SK-N-SH (cell line): ENCODE data around the gene PHYKPL. TPM values are rescaled to one million over a fixed set of nuclear protein-coding genes. Genes with fewer than 3 reads are reported as not detected.

ENCODE experiments used
- CTCF ChIA-PET: fragments of 300-600, 350-600 bp; formaldehyde crosslinking; extraction: SDS; loops from one replicate; lab custom pipeline; 2021; lab: Yijun Ruan, JAX
- POLR2A ChIA-PET: fragments of 350-600 bp; sonication (Branson Sonifier 250); formaldehyde crosslinking; extraction: SDS; loops from one replicate; lab custom pipeline; 2020; ENCODE audit warnings: antibody characterized with exemption, inconsistent platforms; lab: Yijun Ruan, JAX
- DNase-seq: peaks from one replicate; pipeline ENCODE4 v3.0.0; 2012
- H2AFZ ChIP-seq: fragments of 200-600 bp; sonication (generic); 2 replicates; pipeline ENCODE4 v1.8.1; 2016; ENCODE audit warnings: antibody characterized with exemption, mild to moderate bottlenecking, low read depth
- H3F3A ChIP-seq: fragments of 200-600 bp; sonication (generic); replicated peaks from 2 replicates; pipeline ENCODE3; 2016; ENCODE audit warnings: antibody characterized with exemption, mild to moderate bottlenecking; ENCODE audit not compliant: insufficient read depth
- H3K27ac ChIP-seq, 2 experiments: fragments of 200-500 bp in 1 of 2; fragments of 200-600 bp in 1 of 2; sonication (Bioruptor generic) in 1 of 2; sonication (generic), shearing (Covaris generic) in 1 of 2; 2 replicates each; pipeline versions ENCODE4 v1.5.1 to v1.6.1; 2014 to 2016; ENCODE audit warnings: low read depth in 2 of 2, inconsistent platforms in 1 of 2, low read length in 1 of 2, mild to moderate bottlenecking in 1 of 2, mixed read lengths in 1 of 2
- H3K27me3 ChIP-seq: fragments of 200-600 bp; sonication (generic), shearing (Covaris generic); 2 replicates; pipeline ENCODE4 v1.6.1; 2016; ENCODE audit warnings: mixed run types; ENCODE audit not compliant: insufficient read depth
- H3K36me3 ChIP-seq, 2 experiments: fragments of 200-500 bp in 1 of 2; fragments of 200-600 bp in 1 of 2; sonication (Bioruptor generic) in 1 of 2; sonication (generic) in 1 of 2; replicated peaks in 1 of 2; 2 replicates each; pipeline versions ENCODE3 to v1.5.1; 2014 to 2016; ENCODE audit warnings: low read length in 1 of 2, mild to moderate bottlenecking in 1 of 2; ENCODE audit not compliant: insufficient read depth in 2 of 2, control insufficient read depth in 1 of 2
- H3K4me1 ChIP-seq, 2 experiments: fragments of 200-500 bp in 1 of 2; fragments of 200-600 bp in 1 of 2; sonication (Bioruptor generic) in 1 of 2; sonication (generic), shearing (Covaris generic) in 1 of 2; 2 replicates each; pipeline versions ENCODE4 v1.5.1 to v1.6.1; 2014 to 2016; ENCODE audit warnings: low read depth in 1 of 2, low read length in 1 of 2, mixed run types in 1 of 2; ENCODE audit not compliant: insufficient read depth in 2 of 2, control insufficient read depth in 1 of 2
- H3K4me2 ChIP-seq: fragments of 200-600 bp; sonication (generic), shearing (Covaris generic); 2 replicates; pipeline ENCODE4 v1.6.1; 2017; ENCODE audit warnings: mixed run types
- H3K4me3 ChIP-seq, 2 experiments: fragments of 200-500 bp in 1 of 2; fragments of 200-600 bp in 1 of 2; sonication (Bioruptor generic) in 1 of 2; sonication (generic), shearing (Covaris generic) in 1 of 2; 2 replicates each; pipeline versions ENCODE4 v1.5.1 to v1.8.1; 2014 to 2016; ENCODE audit warnings: low read depth in 2 of 2, inconsistent platforms in 1 of 2, low read length in 1 of 2, mild to moderate bottlenecking in 1 of 2, mixed read lengths in 1 of 2, moderate library complexity in 1 of 2
- H3K79me2 ChIP-seq: fragments of 200-600 bp; sonication (generic); 2 replicates; pipeline ENCODE4 v1.8.1; 2017; ENCODE audit warnings: mild to moderate bottlenecking; ENCODE audit not compliant: insufficient read depth
- H3K9ac ChIP-seq: fragments of 200-600 bp; sonication (generic); 2 replicates; pipeline ENCODE4 v1.6.1; 2017; ENCODE audit warnings: mixed run types
- H3K9me2 ChIP-seq: fragments of 200-600 bp; sonication (generic); 2 replicates; pipeline ENCODE4 v1.6.1; 2017; ENCODE audit warnings: mixed run types
- H3K9me3 ChIP-seq: fragments of 200-600 bp; sonication (generic); 2 replicates; pipeline ENCODE4 v1.6.1; 2017; ENCODE audit warnings: mixed run types, mild to moderate bottlenecking, moderate library complexity
- H4K20me1 ChIP-seq: fragments of 200-600 bp; sonication (generic); 2 replicates; pipeline ENCODE4 v1.6.1; 2017; ENCODE audit warnings: mild to moderate bottlenecking, mixed run types; ENCODE audit not compliant: insufficient read depth
- CHD2 ChIP-seq: fragments of 150-350 bp; IDR thresholded peaks from 2 replicates; pipeline ENCODE4 v1.6.1; 2018; ENCODE audit warnings: low read length; ENCODE audit not compliant: partially characterized antibody
- ELF1 ChIP-seq: IDR thresholded peaks from 2 replicates; pipeline ENCODE4 v1.4.0; 2012
- EP300 ChIP-seq, 2 experiments: IDR thresholded peaks; 2 replicates each; pipeline versions ENCODE4 v1.4.0 to v1.6.1; 2012; ENCODE audit warnings: borderline replicate concordance in 1 of 2, low read depth in 1 of 2, low read length in 1 of 2
- FOSL2 ChIP-seq: IDR thresholded peaks from 2 replicates; pipeline ENCODE4 v1.4.0; 2012; ENCODE audit warnings: low read depth, mild to moderate bottlenecking, moderate library complexity, borderline replicate concordance
- GABPA ChIP-seq: IDR thresholded peaks from 2 replicates; pipeline ENCODE4 v1.4.0; 2012; ENCODE audit warnings: low read depth, mild to moderate bottlenecking
- MAX ChIP-seq: IDR thresholded peaks from 2 replicates; pipeline ENCODE4 v1.4.0; 2012; ENCODE audit warnings: low read depth
- MEF2A ChIP-seq: IDR thresholded peaks from 2 replicates; pipeline ENCODE4 v1.4.0; 2012; ENCODE audit warnings: low read depth, borderline replicate concordance
- MXI1 ChIP-seq: IDR thresholded peaks from 2 replicates; pipeline ENCODE4 v1.6.1; 2012; ENCODE audit warnings: mild to moderate bottlenecking, low read depth, low read length, improper control_type of control experiment
- PBX3 ChIP-seq: IDR thresholded peaks from 2 replicates; pipeline ENCODE4; 2012
- POLR2AphosphoS5 ChIP-seq: IDR thresholded peaks from 2 replicates; pipeline ENCODE4 v1.6.1; 2012; ENCODE audit warnings: low read depth, low read length
- RAD21 ChIP-seq: IDR thresholded peaks from 2 replicates; pipeline ENCODE4 v1.6.1; 2012; ENCODE audit warnings: mild to moderate bottlenecking, low read length
- RCOR1 ChIP-seq: fragments of 150-350 bp; IDR thresholded peaks from 2 replicates; pipeline ENCODE4 v1.6.1; 2017; ENCODE audit warnings: antibody characterized with exemption, low read length
- REST ChIP-seq: IDR thresholded peaks from 2 replicates; pipeline ENCODE4 v1.6.1; 2012; ENCODE audit warnings: mild to moderate bottlenecking, low read depth, low read length, moderate library complexity
- RFX5 ChIP-seq: IDR thresholded peaks from 2 replicates; pipeline ENCODE4 v1.6.1; 2012; ENCODE audit warnings: mild to moderate bottlenecking, improper control_type of control experiment, low read length
- RXRA ChIP-seq: IDR thresholded peaks from 2 replicates; pipeline ENCODE4 v1.4.0; 2012; ENCODE audit warnings: low read depth, mild to moderate bottlenecking, borderline replicate concordance
- SIN3A ChIP-seq: IDR thresholded peaks from 2 replicates; pipeline ENCODE4 v1.6.1; 2012; ENCODE audit warnings: low read depth, mild to moderate bottlenecking, low read length, moderate library complexity, borderline replicate concordance
- SMC3 ChIP-seq: IDR thresholded peaks from 2 replicates; pipeline ENCODE4 v1.6.1; 2012; ENCODE audit warnings: low read depth, low read length, improper control_type of control experiment
- TCF12 ChIP-seq: IDR thresholded peaks from 2 replicates; pipeline ENCODE4 v1.4.0; 2012
- TEAD4 ChIP-seq: IDR thresholded peaks from 2 replicates; pipeline ENCODE4 v1.4.0; 2012; ENCODE audit warnings: mild to moderate bottlenecking, borderline replicate concordance; ENCODE audit not compliant: insufficient read depth
- YY1 ChIP-seq: IDR thresholded peaks from 2 replicates; pipeline ENCODE4 v1.4.0; 2012; ENCODE audit warnings: low read depth, mild to moderate bottlenecking
- WGBS: methylation state at CpG from one replicate; pipeline ENCODE4 v1.1.6; 2017; ENCODE audit warnings: low lambda C conversion rate; 5-methylcytosine and 5-hydroxymethylcytosine counted together
- polyA plus RNA-seq, 3 experiments: library from polyadenylated mRNA; depleted of rRNA; stranded (reverse); fragments of >200 nt; gene quantifications; 2 replicates each; pipeline ENCODE4 v1.2.3, GENCODE V29; 2012
- TF ChIP-seq, protein P1 (sequence below): fragments of 150-350 bp; IDR thresholded peaks from 2 replicates; pipeline ENCODE4 v1.6.1; 2016; ENCODE audit warnings: mild to moderate bottlenecking, low read depth, low read length
- TF ChIP-seq, protein P2 (sequence below): fragments of 200-600 bp; sonication (generic); IDR thresholded peaks from 2 replicates; pipeline ENCODE4 v1.6.1; 2017; ENCODE audit warnings: antibody characterized with exemption, mild to moderate bottlenecking, moderate library complexity
- TF ChIP-seq, protein P3 (sequence below): IDR thresholded peaks from 2 replicates; pipeline ENCODE4 v1.4.0; 2012; ENCODE audit warnings: low read depth, borderline replicate concordance

PHYKPL gene
- polyA plus RNA-seq, 1 of the 3 experiments (the other 2 are of a cell fraction), result 46.8 TPM

DNA sequence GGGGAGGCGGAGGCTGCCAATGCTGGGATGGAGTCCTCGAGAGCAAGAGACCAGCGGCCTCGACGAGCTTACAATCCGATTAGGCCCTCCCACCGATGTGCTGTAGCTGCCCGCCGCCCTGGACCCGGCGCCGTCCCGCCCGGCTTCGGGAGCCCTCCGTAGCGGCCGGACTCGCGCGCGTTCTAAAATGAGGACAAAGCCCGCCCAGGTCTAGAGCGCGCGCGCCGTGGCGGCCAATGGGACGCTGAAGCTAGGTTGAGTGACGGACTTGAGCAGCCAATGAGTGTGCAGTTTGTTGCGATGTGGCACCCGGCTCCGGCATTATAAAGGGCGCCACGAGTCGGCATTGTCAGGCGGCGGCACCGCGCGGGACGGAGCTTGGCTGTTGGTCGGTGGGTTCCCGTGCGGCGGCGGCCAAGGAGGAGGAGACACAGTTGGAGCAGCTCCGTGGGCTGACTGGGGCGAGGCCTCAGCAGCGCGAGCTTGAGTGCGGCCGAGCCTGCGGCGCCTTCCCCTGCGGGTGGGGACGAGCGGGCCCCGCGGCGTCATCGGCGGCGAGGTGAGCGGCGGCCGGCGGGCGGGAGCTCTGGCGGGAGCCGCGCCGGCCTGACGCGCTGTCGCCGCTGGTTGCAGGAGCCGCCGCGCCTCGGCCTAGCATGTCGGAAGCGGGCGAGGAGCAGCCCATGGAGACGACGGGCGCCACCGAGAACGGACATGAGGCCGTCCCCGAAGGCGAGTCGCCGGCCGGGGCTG is 28.2 kb downstream of the PHYKPL start, which contains the start of gene HNRNPAB:
Gene HNRNPAB, plus strand, starts transcription at position 352 of the 753 bp plus-strand sequence. Its CDS starts 305 bp downstream, at position 657.
- Histone ChIP-seq H3K4me1 (peaks cover 14 to 21% of the 10 kb centered on the region in 2 experiments), H3K36me3 (peaks cover 34 to 36% of the 10 kb centered on the region in 2 experiments), H2AFZ (peak within 1 kb of the TSS; percentile 91; the same call in 1 of the 2 replicates), H3K4me2 (peak within 1 kb of the TSS; percentile 95), H3F3A (peaks cover 3% of the 10 kb centered on the region), H3K27me3 (no peaks in the 10 kb centered on the region), H3K27ac (peak within 1 kb of the TSS; percentile 70 to 76), H4K20me1 (peaks cover 41% of the 10 kb centered on the region), H3K9me3 (no peaks in the 10 kb centered on the region), H3K4me3 (peak within 1 kb of the TSS; percentile 84 to 90), H3K79me2 (peaks cover 59% of the 10 kb centered on the region), H3K9ac (peak within 1 kb of the TSS; percentile 95), H3K9me2 (no peaks in the 10 kb centered on the region)
- 0% methylated on average over 22 of the region's 96 CpGs for WGBS
- peak; percentile 99 for DNase-seq
- ChIA-PET CTCF (interaction anchor here (1.3 kb wide), 1 partner anchor 30 kb away, joined by 5 read pairs; no protein-coding TSS in a partner anchor), POLR2A (interaction anchor here (0.6 to 1.7 kb wide), 17 partner anchors 8 to 1690 kb away, joined by 3 to 12 read pairs (median 4); partner anchors contain the start of genes GMCL2, NHP2, PHYKPL and ZNF354C)
- peak; percentile 100 for TF ChIP-seq POLR2AphosphoS5
- TF ChIP-seq, protein P1, sequence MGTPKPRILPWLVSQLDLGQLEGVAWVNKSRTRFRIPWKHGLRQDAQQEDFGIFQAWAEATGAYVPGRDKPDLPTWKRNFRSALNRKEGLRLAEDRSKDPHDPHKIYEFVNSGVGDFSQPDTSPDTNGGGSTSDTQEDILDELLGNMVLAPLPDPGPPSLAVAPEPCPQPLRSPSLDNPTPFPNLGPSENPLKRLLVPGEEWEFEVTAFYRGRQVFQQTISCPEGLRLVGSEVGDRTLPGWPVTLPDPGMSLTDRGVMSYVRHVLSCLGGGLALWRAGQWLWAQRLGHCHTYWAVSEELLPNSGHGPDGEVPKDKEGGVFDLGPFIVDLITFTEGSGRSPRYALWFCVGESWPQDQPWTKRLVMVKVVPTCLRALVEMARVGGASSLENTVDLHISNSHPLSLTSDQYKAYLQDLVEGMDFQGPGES, result peak; percentile 84
- no peak for TF ChIP-seq MEF2A
- peak; percentile 8; the same call in 1 of the 2 replicates for TF ChIP-seq GABPA
- no peak for TF ChIP-seq TCF12
- TF ChIP-seq SMC3, result no peak
- TF ChIP-seq SIN3A, result peak; percentile 84
- TF ChIP-seq, protein P2, sequence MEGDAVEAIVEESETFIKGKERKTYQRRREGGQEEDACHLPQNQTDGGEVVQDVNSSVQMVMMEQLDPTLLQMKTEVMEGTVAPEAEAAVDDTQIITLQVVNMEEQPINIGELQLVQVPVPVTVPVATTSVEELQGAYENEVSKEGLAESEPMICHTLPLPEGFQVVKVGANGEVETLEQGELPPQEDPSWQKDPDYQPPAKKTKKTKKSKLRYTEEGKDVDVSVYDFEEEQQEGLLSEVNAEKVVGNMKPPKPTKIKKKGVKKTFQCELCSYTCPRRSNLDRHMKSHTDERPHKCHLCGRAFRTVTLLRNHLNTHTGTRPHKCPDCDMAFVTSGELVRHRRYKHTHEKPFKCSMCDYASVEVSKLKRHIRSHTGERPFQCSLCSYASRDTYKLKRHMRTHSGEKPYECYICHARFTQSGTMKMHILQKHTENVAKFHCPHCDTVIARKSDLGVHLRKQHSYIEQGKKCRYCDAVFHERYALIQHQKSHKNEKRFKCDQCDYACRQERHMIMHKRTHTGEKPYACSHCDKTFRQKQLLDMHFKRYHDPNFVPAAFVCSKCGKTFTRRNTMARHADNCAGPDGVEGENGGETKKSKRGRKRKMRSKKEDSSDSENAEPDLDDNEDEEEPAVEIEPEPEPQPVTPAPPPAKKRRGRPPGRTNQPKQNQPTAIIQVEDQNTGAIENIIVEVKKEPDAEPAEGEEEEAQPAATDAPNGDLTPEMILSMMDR, result no peak
- 0 out of 2 replicates have a peak, but pooled peaks have one; percentile 19 for TF ChIP-seq ELF1
- TF ChIP-seq, protein P3, sequence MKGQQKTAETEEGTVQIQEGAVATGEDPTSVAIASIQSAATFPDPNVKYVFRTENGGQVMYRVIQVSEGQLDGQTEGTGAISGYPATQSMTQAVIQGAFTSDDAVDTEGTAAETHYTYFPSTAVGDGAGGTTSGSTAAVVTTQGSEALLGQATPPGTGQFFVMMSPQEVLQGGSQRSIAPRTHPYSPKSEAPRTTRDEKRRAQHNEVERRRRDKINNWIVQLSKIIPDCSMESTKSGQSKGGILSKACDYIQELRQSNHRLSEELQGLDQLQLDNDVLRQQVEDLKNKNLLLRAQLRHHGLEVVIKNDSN, result no peak
- TF ChIP-seq RXRA, result no peak
- TF ChIP-seq YY1, result peak; percentile 57; the same call in 1 of the 2 replicates
- TF ChIP-seq REST, result peak; percentile 30; the same call in 1 of the 2 replicates
- no peak for TF ChIP-seq FOSL2
- TF ChIP-seq MAX, result peak; percentile 87
- no peak for TF ChIP-seq TEAD4
- TF ChIP-seq PBX3, result peak; percentile 100
- TF ChIP-seq MXI1, result peak; percentile 97
- TF ChIP-seq CHD2, result peak; percentile 90
- TF ChIP-seq RFX5, result no peak
- TF ChIP-seq EP300 (IDR thresholded peaks at IDR 0.05; ENCODE audit: borderline replicate concordance in 1 of 2, low read depth in 1 of 2, low read length in 1 of 2), result no peak
- TF ChIP-seq RCOR1, result no peak; the same call in 1 of the 2 replicates
- TF ChIP-seq RAD21, result no peak
